ENCODE data around the gene IGFBPL1. TPM values are rescaled to one million over a fixed set of nuclear protein-coding genes. Genes with fewer than 3 reads are reported as not detected.

Gene IGFBPL1
- total and polyA plus RNA-seq, 2 of the 13 experiments (the other 11 are each of a cell fraction or from before 2014, with no cell fraction given) = 0.24 TPM; not detected in 1

DNA sequence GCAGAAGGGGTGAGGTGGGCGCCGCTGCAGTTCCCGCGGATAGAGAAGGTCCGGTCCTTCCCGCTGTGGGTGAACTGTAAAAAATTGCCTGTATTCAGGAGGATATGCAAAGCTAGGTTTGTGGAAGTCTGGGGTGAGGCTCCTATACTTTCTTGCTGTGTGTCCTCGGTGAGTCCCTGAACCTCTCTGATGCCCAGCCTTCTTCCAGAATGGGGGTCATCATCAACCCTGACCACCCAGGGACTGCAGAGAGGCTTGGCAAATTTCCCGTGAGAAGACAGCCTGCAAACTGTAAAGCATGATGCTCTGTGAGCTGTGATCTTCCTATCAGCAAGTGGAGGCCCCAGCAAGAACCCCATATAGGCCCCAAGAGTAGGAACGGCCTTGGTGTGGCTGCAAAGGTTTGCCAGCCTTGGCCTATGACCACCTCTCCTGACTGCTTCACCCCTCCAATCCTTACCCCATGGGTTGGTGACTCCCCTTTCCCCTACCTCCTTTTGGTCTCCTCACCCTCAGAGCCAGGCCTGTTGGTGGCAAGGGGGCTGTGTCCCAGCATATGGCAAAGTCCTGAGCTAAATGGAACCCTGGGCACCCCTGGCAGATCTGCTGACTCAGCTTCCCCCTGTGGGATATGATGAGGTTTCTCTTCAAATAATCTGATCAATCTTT, 31.0 kb downstream of the IGFBPL1 start:
- POLR2A ChIA-PET = interaction anchor here (0.7 to 3.1 kb wide), 7 partner anchors 11 to 485 kb away, joined by 3 to 16 read pairs (median 5); no protein-coding TSS in a partner anchor
- H3K9me3 ChIP-seq (ENCODE audit: low read length) = no peaks in the 10 kb centered on the region
- CTCF ChIA-PET (ENCODE audit: low intra/inter-chr PET ratio, low total read pairs) = interaction anchor here (2.3 kb wide), 1 partner anchor 22 kb away, joined by 7 read pairs; no protein-coding TSS in a partner anchor
- TSS peak; percentile 46 for BruUV-seq (replicated peaks)
- no peaks in the 10 kb centered on the region for H4K20me1 ChIP-seq (ENCODE audit: insufficient read depth, low read length)
- no peak for FAIRE-seq
- peaks cover 62% of the 10 kb centered on the region for H3K4me1 ChIP-seq (ENCODE audit: insufficient read depth, low read length)
- peak overlapping the region; percentile 65 to 88 (median 77) for H3K4me3 ChIP-seq (replicated peaks in 1 of 3; ENCODE audit: insufficient read depth in 1 of 3, low read depth in 2 of 3, low read length in 3 of 3)
- peaks cover 46% of the 10 kb centered on the region for H3K79me2 ChIP-seq (ENCODE audit: insufficient read depth, low read length)
- intact Hi-C loops (cut with micrococcal nuclease; ENCODE audit: unreplicated experiment) = loop anchor here (2.0 kb wide), 1 partner anchor 18 kb away; no protein-coding TSS in a partner anchor
- H3K36me3 ChIP-seq (replicated peaks in 1 of 2; ENCODE audit: control insufficient read depth in 1 of 2, insufficient read depth in 2 of 2, low read length in 2 of 2) = peaks cover 20 to 36% of the 10 kb centered on the region in 2 experiments
- H3K9ac ChIP-seq (ENCODE audit: insufficient read depth, low read depth, low read length) = peak overlapping the region; percentile 89
- in situ Hi-C loops (cut with HindIII; ENCODE audit: extremely low pct_ligation_motif_present, low pct_unique_long_range_greater_than_20kb) = no loop called here
- H3K27ac ChIP-seq (ENCODE audit: extremely low read length, insufficient read depth, low read length) = peak overlapping the region; percentile 79
- WGBS (ENCODE audit: low lambda C conversion rate) = 2% methylated on average over 6 of the region's 9 CpGs
- H3K4me2 ChIP-seq (ENCODE audit: low read depth, low read length) = peak overlapping the region; percentile 93
- H2AFZ ChIP-seq (ENCODE audit: low read length) = no peak overlapping the region
- ATAC-seq = no peak
- H3K27me3 ChIP-seq (ENCODE audit: control insufficient read depth in 1 of 2, insufficient read depth in 2 of 2, low read length in 2 of 2) = no peaks in the 10 kb centered on the region; a peak in 1 of 5 replicates
- DNase-seq (ENCODE audit: low spot score) = no peak
- no peak for TF ChIP-seq ZNF354B (CRISPR knock-in tag; IDR thresholded peaks at IDR 0.05)
- TF ChIP-seq MEIS1 (CRISPR knock-in tag; IDR thresholded peaks at IDR 0.05; ENCODE audit: borderline replicate concordance) = 0 out of 2 replicates have a peak, but pooled peaks have one; percentile 13
- peak; percentile 96 for TF ChIP-seq ZMYM3 (CRISPR knock-in tag; IDR thresholded peaks at IDR 0.05)
- TF ChIP-seq ZKSCAN1 (IDR thresholded peaks at IDR 0.05; ENCODE audit: low read length) = no peak
- no peak for TF ChIP-seq SNAPC2 (CRISPR knock-in tag; IDR thresholded peaks at IDR 0.05)
- TF ChIP-seq ZKSCAN8 (CRISPR knock-in tag; IDR thresholded peaks at IDR 0.05; ENCODE audit: borderline replicate concordance) = no peak
- TF ChIP-seq PPARG (CRISPR knock-in tag; conservative IDR thresholded peaks at IDR 0.05) = no peak
- TF ChIP-seq, protein P1, sequence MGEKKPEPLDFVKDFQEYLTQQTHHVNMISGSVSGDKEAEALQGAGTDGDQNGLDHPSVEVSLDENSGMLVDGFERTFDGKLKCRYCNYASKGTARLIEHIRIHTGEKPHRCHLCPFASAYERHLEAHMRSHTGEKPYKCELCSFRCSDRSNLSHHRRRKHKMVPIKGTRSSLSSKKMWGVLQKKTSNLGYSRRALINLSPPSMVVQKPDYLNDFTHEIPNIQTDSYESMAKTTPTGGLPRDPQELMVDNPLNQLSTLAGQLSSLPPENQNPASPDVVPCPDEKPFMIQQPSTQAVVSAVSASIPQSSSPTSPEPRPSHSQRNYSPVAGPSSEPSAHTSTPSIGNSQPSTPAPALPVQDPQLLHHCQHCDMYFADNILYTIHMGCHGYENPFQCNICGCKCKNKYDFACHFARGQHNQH (CRISPR knock-in tag; IDR thresholded peaks at IDR 0.05) = no peak
- TF ChIP-seq ZNF7 (CRISPR knock-in tag; IDR thresholded peaks at IDR 0.05) = no peak
- TF ChIP-seq ZNF737 (CRISPR knock-in tag; IDR thresholded peaks at IDR 0.05; ENCODE audit: borderline replicate concordance) = no peak
- TF ChIP-seq ZNF788 (CRISPR knock-in tag; IDR thresholded peaks at IDR 0.05; ENCODE audit: borderline replicate concordance) = no peak
- TF ChIP-seq TCF7 (IDR thresholded peaks at IDR 0.05; ENCODE audit: low read depth) = no peak
- peak; percentile 58 for TF ChIP-seq ZSCAN25 (CRISPR knock-in tag; IDR thresholded peaks at IDR 0.05)
- TF ChIP-seq MAFK (conservative IDR thresholded peaks at IDR 0.05 in 1 of 2, IDR thresholded peaks at IDR 0.05 in 1 of 2; ENCODE audit: low read length in 2 of 2) = peak; percentile 96 to 97
- TF ChIP-seq, protein P2, sequence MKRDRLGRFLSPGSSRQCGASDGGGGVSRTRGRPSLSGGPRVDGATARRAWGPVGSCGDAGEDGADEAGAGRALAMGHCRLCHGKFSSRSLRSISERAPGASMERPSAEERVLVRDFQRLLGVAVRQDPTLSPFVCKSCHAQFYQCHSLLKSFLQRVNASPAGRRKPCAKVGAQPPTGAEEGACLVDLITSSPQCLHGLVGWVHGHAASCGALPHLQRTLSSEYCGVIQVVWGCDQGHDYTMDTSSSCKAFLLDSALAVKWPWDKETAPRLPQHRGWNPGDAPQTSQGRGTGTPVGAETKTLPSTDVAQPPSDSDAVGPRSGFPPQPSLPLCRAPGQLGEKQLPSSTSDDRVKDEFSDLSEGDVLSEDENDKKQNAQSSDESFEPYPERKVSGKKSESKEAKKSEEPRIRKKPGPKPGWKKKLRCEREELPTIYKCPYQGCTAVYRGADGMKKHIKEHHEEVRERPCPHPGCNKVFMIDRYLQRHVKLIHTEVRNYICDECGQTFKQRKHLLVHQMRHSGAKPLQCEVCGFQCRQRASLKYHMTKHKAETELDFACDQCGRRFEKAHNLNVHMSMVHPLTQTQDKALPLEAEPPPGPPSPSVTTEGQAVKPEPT (CRISPR knock-in tag; IDR thresholded peaks at IDR 0.05; ENCODE audit: low read depth) = no peak
- TF ChIP-seq ZFX (CRISPR knock-in tag; IDR thresholded peaks at IDR 0.05; ENCODE audit: low read depth) = peak; percentile 11; the same call in 1 of the 2 replicates
- TF ChIP-seq ZFYVE20 (CRISPR knock-in tag; IDR thresholded peaks at IDR 0.05; ENCODE audit: borderline replicate concordance, low read depth) = no peak
- TF ChIP-seq TAF15 (IDR thresholded peaks at IDR 0.05; ENCODE audit: low read depth, low read length, poor library complexity, severe bottlenecking) = no peak
- TF ChIP-seq, protein P3, sequence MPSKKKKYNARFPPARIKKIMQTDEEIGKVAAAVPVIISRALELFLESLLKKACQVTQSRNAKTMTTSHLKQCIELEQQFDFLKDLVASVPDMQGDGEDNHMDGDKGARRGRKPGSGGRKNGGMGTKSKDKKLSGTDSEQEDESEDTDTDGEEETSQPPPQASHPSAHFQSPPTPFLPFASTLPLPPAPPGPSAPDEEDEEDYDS (CRISPR knock-in tag; IDR thresholded peaks at IDR 0.05) = no peak
- TF ChIP-seq, protein P4, sequence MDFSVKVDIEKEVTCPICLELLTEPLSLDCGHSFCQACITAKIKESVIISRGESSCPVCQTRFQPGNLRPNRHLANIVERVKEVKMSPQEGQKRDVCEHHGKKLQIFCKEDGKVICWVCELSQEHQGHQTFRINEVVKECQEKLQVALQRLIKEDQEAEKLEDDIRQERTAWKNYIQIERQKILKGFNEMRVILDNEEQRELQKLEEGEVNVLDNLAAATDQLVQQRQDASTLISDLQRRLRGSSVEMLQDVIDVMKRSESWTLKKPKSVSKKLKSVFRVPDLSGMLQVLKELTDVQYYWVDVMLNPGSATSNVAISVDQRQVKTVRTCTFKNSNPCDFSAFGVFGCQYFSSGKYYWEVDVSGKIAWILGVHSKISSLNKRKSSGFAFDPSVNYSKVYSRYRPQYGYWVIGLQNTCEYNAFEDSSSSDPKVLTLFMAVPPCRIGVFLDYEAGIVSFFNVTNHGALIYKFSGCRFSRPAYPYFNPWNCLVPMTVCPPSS (IDR thresholded peaks at IDR 0.05) = no peak

All from HepG2 (cell line).